HepG2 (cell line): ENCODE data around the gene ADSS1. TPM values are rescaled to one million over a fixed set of nuclear protein-coding genes. Genes with fewer than 3 reads are reported as not detected.

ENCODE experiments used
- CBX5 ChIP-seq: sonication (generic); formaldehyde crosslinking; IDR thresholded peaks from 2 replicates; pipeline ENCODE4 v1.4.0; 2020; ENCODE audit warnings: missing genetic modification reagents, borderline replicate concordance
- CEBPB ChIP-seq: IDR thresholded peaks from 2 replicates; pipeline ENCODE4 v1.6.1; 2011; ENCODE audit warnings: low read depth, low read length, improper control_type of control experiment, borderline replicate concordance
- DPF2 ChIP-seq: sonication (generic); formaldehyde crosslinking; IDR thresholded peaks from 2 replicates; pipeline ENCODE4 v1.4.0; 2020; ENCODE audit warnings: mild to moderate bottlenecking, low read depth, missing genetic modification reagents, borderline replicate concordance
- ELF4 ChIP-seq: sonication (generic); formaldehyde crosslinking; IDR thresholded peaks from 2 replicates; pipeline ENCODE4 v1.5.0; 2020; ENCODE audit warnings: missing genetic modification reagents, mild to moderate bottlenecking, moderate library complexity, borderline replicate concordance
- JARID2 ChIP-seq: sonication (generic); formaldehyde crosslinking; IDR thresholded peaks from 2 replicates; pipeline ENCODE4 v1.8.1; 2023; ENCODE audit warnings: missing genetic modification reagents, inconsistent platforms; ENCODE audit not compliant: insufficient replicate concordance
- KDM1A ChIP-seq: IDR thresholded peaks from 2 replicates; pipeline ENCODE4 v1.6.1; 2016; ENCODE audit warnings: missing compliant biosample characterization
- MBD4 ChIP-seq: IDR thresholded peaks from 2 replicates; pipeline ENCODE4 v1.6.1; 2012; ENCODE audit warnings: low read length, inconsistent platforms, borderline replicate concordance
- MXD4 ChIP-seq: IDR thresholded peaks from 2 replicates; pipeline ENCODE4 v1.6.1; 2016; ENCODE audit warnings: mild to moderate bottlenecking, missing biosample characterization, missing genetic modification reagents
- MXI1 ChIP-seq: IDR thresholded peaks from 3 replicates; pipeline ENCODE4 v1.6.1; 2012; ENCODE audit warnings: low read depth, low read length, inconsistent platforms, borderline replicate concordance
- NKX3-1 ChIP-seq: sonication (generic); formaldehyde crosslinking; IDR thresholded peaks from 2 replicates; pipeline ENCODE4 v1.5.0; 2020; ENCODE audit warnings: missing genetic modification reagents
- PHF20 ChIP-seq: sonication (generic); formaldehyde crosslinking; IDR thresholded peaks from 2 replicates; pipeline ENCODE4 v1.5.0; 2020; ENCODE audit warnings: mild to moderate bottlenecking, missing genetic modification reagents
- RCOR2 ChIP-seq: IDR thresholded peaks from 2 replicates; pipeline ENCODE4 v1.6.1; 2016; ENCODE audit warnings: missing biosample characterization, missing genetic modification reagents
- RFX5 ChIP-seq: IDR thresholded peaks from 2 replicates; pipeline ENCODE4 v1.6.1; 2011; ENCODE audit warnings: low read depth, low read length, improper control_type of control experiment
- SAFB2 ChIP-seq: sonication (generic); formaldehyde crosslinking; IDR thresholded peaks from 2 replicates; pipeline ENCODE4 v1.5.1; 2020; ENCODE audit warnings: missing genetic modification reagents, low read depth, mild to moderate bottlenecking, borderline replicate concordance
- ZEB1 ChIP-seq: IDR thresholded peaks from 2 replicates; pipeline ENCODE4 v1.6.1; 2012; ENCODE audit warnings: mild to moderate bottlenecking, low read depth, inconsistent platforms; ENCODE audit not compliant: insufficient replicate concordance
- ZNF260 ChIP-seq: sonication (generic); formaldehyde crosslinking; IDR thresholded peaks from 2 replicates; pipeline ENCODE4 v1.4.0; 2020; ENCODE audit warnings: missing genetic modification reagents, low read depth, mild to moderate bottlenecking, borderline replicate concordance
- ZNF382 ChIP-seq: sonication (generic); formaldehyde crosslinking; IDR thresholded peaks from 2 replicates; pipeline ENCODE4 v1.5.0; 2020; ENCODE audit warnings: missing genetic modification reagents, mild to moderate bottlenecking, borderline replicate concordance
- ZNF564 ChIP-seq: sonication (generic); formaldehyde crosslinking; IDR thresholded peaks from 2 replicates; pipeline ENCODE4 v1.8.1; 2023; ENCODE audit warnings: mild to moderate bottlenecking, missing genetic modification reagents
- ZSCAN20 ChIP-seq: sonication (generic); formaldehyde crosslinking; IDR thresholded peaks from 2 replicates; pipeline ENCODE4 v1.4.0; 2020; ENCODE audit warnings: missing genetic modification reagents, mild to moderate bottlenecking, borderline replicate concordance
- ZSCAN22 ChIP-seq: sonication (generic); formaldehyde crosslinking; IDR thresholded peaks from 2 replicates; pipeline ENCODE4 v1.4.0; 2020; ENCODE audit warnings: mild to moderate bottlenecking, missing genetic modification reagents
- polyA plus RNA-seq, 8 experiments: library from polyadenylated mRNA; depleted of rRNA in 3 of 8; stranded (reverse) in 7 of 8; unstranded in 1 of 8; fragments of >200 nt; fragmentation: Illumina TruSeq in 4 of 8; extraction: Trizol in 4 of 8; gene quantifications; 2 replicates each; pipeline versions ENCODE4 v1.2.1 to v1.2.3, GENCODE V29; 2011 to 2016; ENCODE audit warnings: low read depth in 4 of 8, missing spikeins in 1 of 8, mixed read lengths in 1 of 8; ENCODE audit not compliant: insufficient read depth in 1 of 8
- total RNA-seq, 5 experiments: library from RNA; depleted of rRNA; stranded (reverse); fragments of >200 nt; fragmentation: Illumina TruSeq; extraction: Trizol; gene quantifications; 2 replicates each; pipeline ENCODE4 v1.2.3, GENCODE V29; 2016; ENCODE audit warnings: low read depth in 1 of 5
- TF ChIP-seq, protein P1 (sequence below): sonication (generic); formaldehyde crosslinking; IDR thresholded peaks from 2 replicates; pipeline ENCODE4 v1.9.0; 2021; ENCODE audit warnings: missing genetic modification reagents, borderline replicate concordance
- TF ChIP-seq, protein P2 (sequence below): sonication (generic); formaldehyde crosslinking; conservative IDR thresholded peaks from 2 replicates; pipeline ENCODE4 v1.8.1; 2023; ENCODE audit warnings: missing genetic modification reagents
- TF ChIP-seq, protein P3 (sequence below): sonication (generic); formaldehyde crosslinking; IDR thresholded peaks from 2 replicates; pipeline ENCODE4 v1.8.1; 2023; ENCODE audit warnings: mild to moderate bottlenecking, missing genetic modification reagents
- TF ChIP-seq, protein P4 (sequence below): sonication (generic); formaldehyde crosslinking; IDR thresholded peaks from 2 replicates; pipeline ENCODE4 v1.5.1; 2020; ENCODE audit warnings: mild to moderate bottlenecking, missing genetic modification reagents, borderline replicate concordance
- TF ChIP-seq, protein P5 (sequence below): sonication (generic); formaldehyde crosslinking; IDR thresholded peaks from 2 replicates; pipeline ENCODE4 v1.5.0; 2020; ENCODE audit warnings: missing genetic modification reagents

Gene ADSS1
- total and polyA plus RNA-seq, 2 of the 13 experiments (the other 11 are each of a cell fraction or from before 2014, with no cell fraction given), result 1.0 to 36.7 TPM

DNA sequence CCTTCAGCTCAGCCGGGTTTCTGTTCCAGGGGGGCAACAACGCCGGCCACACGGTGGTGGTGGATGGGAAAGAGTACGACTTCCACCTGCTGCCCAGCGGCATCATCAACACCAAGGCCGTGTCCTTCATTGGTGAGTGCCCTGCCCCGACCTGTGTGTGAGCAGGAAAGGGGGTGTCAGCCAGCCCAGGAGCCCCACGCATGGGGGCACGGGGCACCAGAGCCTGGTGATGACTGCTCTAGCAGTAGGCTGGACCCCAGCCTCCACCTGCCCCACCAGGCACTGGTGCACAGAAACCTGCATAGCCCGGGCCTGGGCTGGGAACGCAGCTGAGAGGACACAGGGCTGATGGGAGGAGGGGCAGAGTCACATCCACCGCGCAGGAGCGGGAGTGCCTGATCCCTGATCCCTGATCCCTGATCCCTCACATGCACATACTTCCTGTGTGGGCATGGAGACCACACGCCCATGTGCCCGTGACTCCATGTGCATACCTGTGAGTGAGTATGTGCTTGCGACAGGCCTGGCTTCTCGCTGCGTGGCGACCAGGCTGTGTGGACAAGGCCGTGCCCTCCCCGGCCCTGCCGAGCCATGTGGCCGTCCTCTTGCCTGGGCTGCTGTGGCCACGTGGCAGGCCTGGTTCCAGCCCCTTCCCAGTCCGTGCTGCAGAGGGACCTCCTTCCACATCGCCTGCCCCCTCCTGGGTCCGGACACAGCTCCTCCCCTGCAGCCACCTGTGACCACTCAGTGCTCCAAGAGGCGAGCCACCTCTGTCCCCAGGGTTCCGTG is 11.2 kb downstream of the ADSS1 start (continued):
- TF ChIP-seq MBD4 (no peak), ZSCAN20 (CRISPR knock-in tag) (no peak), RFX5 (no peak), CBX5 (CRISPR knock-in tag) (peak; percentile 62; the same call in 1 of the 2 replicates), ZNF382 (CRISPR knock-in tag) (no peak), ZNF260 (CRISPR knock-in tag) (no peak), ZNF564 (CRISPR knock-in tag) (no peak), MXI1 (peak; percentile 93), JARID2 (CRISPR knock-in tag) (peak; percentile 32), RCOR2 (CRISPR knock-in tag) (peak; percentile 42; the same call in 1 of the 2 replicates), MXD4 (no peak), DPF2 (CRISPR knock-in tag) (peak; percentile 70; the same call in 1 of the 2 replicates), CEBPB (0 out of 2 replicates have a peak, but pooled peaks have one; percentile 31), NKX3-1 (CRISPR knock-in tag) (no peak), ELF4 (no peak), ZEB1 (no peak), ZSCAN22 (CRISPR knock-in tag) (no peak; the same call in 1 of the 2 replicates), PHF20 (CRISPR knock-in tag) (no peak; the same call in 1 of the 2 replicates), KDM1A (CRISPR knock-in tag) (peak; percentile 53; the same call in 1 of the 2 replicates), SAFB2 (no peak)
- TF ChIP-seq, protein P1, sequence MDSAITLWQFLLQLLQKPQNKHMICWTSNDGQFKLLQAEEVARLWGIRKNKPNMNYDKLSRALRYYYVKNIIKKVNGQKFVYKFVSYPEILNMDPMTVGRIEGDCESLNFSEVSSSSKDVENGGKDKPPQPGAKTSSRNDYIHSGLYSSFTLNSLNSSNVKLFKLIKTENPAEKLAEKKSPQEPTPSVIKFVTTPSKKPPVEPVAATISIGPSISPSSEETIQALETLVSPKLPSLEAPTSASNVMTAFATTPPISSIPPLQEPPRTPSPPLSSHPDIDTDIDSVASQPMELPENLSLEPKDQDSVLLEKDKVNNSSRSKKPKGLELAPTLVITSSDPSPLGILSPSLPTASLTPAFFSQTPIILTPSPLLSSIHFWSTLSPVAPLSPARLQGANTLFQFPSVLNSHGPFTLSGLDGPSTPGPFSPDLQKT (CRISPR knock-in tag), result no peak
- TF ChIP-seq, protein P2, sequence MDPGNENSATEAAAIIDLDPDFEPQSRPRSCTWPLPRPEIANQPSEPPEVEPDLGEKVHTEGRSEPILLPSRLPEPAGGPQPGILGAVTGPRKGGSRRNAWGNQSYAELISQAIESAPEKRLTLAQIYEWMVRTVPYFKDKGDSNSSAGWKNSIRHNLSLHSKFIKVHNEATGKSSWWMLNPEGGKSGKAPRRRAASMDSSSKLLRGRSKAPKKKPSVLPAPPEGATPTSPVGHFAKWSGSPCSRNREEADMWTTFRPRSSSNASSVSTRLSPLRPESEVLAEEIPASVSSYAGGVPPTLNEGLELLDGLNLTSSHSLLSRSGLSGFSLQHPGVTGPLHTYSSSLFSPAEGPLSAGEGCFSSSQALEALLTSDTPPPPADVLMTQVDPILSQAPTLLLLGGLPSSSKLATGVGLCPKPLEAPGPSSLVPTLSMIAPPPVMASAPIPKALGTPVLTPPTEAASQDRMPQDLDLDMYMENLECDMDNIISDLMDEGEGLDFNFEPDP (CRISPR knock-in tag), result no peak
- TF ChIP-seq, protein P3, sequence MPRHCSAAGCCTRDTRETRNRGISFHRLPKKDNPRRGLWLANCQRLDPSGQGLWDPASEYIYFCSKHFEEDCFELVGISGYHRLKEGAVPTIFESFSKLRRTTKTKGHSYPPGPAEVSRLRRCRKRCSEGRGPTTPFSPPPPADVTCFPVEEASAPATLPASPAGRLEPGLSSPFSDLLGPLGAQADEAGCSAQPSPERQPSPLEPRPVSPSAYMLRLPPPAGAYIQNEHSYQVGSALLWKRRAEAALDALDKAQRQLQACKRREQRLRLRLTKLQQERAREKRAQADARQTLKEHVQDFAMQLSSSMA, result peak; percentile 93; the same call in 1 of the 2 replicates
- TF ChIP-seq, protein P4, sequence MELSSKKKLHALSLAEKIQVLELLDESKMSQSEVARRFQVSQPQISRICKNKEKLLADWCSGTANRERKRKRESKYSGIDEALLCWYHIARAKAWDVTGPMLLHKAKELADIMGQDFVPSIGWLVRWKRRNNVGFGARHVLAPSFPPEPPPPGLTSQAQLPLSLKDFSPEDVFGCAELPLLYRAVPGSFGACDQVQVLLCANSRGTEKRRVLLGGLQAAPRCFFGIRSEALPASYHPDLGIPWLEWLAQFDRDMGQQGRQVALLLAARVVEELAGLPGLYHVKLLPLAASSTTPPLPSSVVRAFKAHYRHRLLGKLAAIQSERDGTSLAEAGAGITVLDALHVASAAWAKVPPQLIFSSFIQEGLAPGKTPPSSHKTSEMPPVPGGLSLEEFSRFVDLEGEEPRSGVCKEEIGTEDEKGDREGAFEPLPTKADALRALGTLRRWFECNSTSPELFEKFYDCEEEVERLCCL (CRISPR knock-in tag), result no peak; the same call in 1 of the 2 replicates
- TF ChIP-seq, protein P5, sequence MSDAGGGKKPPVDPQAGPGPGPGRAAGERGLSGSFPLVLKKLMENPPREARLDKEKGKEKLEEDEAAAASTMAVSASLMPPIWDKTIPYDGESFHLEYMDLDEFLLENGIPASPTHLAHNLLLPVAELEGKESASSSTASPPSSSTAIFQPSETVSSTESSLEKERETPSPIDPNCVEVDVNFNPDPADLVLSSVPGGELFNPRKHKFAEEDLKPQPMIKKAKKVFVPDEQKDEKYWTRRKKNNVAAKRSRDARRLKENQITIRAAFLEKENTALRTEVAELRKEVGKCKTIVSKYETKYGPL (CRISPR knock-in tag), result no peak
